NCI-H748 (cell line): Measurements from ENCODE around the gene BAHD1.

Experiments
- DNase-seq: peaks from one replicate; lab custom pipeline; 2025; ENCODE audit not compliant: unreplicated experiment; lab: John Stamatoyannopoulos, UW

BAHD1 gene

GRCh38 chr15:40464595-40465185 is 23.9 kb downstream of the BAHD1 start:
- DNase-seq: no peak

- no peak for DNase-seq
Measured at GRCh38 chr15:40465939-40466338, 25.2 kb downstream of the BAHD1 start.

DNA sequence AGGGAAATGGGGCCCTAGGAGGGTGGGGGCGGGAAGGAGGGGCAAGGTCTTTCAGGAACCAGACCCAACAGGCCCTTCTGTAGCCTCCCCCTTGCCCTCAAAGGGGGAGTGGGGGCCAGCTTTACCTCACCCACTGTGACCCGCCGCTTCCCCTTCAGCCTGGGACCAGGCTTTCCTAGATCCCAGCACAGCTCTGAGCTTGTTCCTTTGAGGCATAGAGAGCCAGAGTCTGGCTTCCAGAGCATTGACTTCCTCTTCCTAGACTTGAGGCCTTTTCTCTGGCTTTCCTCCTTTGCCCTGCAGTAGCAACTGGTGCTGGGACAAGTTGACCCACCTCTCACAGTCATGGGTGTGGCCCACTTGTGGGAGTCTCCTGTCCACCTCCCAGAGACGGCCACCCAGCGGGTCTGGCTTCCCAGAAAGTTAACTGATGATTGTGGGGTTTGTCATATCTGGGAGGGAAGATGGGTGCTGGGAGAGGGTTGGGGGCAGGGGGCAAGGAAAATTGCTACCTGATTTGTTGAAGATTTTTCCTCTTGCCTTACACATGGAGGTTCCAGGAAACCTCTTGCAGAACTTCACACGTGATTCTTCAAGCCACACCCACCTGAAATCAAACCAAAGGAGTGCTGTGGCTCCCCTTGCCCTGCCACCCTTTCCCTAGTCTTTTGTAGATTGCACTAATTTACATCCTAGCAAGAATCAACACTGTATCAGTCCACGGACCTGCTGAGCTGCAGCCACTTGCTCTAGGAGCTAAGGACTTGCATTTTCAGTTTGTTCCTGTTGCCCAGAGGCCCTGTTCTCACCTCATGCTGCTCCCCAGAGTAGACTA is 25.9 kb downstream of the BAHD1 start:
- no peak for DNase-seq

GRCh38 chr15:40467261-40467615 is 26.5 kb downstream of the BAHD1 start:
- DNase-seq: no peak

DNA sequence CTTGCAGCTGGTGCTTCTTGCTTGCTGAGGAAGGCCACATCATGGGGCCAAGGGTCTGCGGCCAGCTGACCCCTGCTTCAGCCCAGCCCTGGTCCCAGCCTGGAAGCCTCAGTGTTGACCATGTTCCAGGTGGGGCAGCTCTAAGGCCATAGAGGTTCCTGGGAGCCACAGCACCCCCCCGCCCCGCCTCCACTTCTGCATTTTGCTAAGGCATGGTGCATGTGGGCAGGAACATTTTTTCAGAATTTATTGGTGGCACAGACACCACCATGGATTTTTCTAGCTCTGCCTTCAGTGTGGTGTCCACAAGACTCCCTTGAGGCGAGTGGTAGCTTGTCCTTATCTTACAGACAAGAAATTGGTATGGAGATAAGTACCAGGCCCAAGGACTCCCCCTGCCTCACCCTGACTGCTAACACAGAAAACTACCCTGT is 28.2 kb downstream of the BAHD1 start:
- no peak for DNase-seq

DNA sequence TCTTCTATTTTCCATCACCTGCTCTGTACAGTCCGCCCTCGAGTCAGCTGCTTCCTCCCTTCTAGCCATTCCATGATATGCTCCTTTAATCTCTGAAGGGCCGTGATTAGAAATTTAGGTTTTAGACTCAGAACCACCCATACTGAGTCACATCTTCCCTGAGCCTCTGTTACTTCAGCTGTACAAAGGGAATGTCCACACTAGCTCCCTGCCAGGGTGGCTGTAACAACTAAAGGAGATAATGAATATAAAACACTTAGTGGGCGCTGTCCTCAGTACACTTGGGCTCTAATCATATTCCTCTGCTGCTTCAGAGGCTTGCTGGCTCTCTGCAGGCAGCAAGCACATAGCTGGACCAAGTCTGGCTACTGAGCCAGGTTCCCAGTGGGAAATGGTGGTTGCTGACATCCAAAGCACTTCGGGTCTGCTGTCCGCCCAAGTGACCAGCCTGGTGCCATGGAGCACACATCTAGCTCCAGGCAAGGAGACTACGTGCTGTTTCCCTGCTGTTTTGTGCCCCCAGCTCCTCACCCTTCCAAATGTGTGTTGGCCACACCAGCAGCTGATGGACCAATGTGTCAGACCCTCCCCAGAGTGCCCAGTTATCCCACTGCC is 29.1 kb downstream of the BAHD1 start:
- no peak for DNase-seq

GRCh38 chr15:40470423-40471104 is 29.8 kb downstream of the BAHD1 start, which contains the start of gene CHST14:
TSS of gene CHST14 (plus strand) at chr15:40470984. CDS start at chr15:40471214, 230 bp downstream.
- DNase-seq: peak; percentile 61

- DNase-seq: peak; percentile 39
Measured at GRCh38 chr15:40471105-40471807, 30.5 kb downstream of the BAHD1 start.

DNA sequence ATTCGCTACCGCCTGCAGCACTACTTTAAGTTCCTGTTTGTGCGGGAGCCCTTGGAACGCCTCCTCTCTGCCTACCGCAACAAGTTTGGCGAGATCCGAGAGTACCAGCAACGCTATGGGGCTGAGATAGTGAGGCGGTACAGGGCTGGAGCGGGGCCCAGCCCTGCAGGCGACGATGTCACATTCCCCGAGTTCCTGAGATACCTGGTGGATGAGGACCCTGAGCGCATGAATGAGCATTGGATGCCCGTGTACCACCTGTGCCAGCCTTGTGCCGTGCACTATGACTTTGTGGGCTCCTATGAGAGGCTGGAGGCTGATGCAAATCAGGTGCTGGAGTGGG is 31.0 kb downstream of the BAHD1 start:
- DNase-seq: peak; percentile 28

DNA sequence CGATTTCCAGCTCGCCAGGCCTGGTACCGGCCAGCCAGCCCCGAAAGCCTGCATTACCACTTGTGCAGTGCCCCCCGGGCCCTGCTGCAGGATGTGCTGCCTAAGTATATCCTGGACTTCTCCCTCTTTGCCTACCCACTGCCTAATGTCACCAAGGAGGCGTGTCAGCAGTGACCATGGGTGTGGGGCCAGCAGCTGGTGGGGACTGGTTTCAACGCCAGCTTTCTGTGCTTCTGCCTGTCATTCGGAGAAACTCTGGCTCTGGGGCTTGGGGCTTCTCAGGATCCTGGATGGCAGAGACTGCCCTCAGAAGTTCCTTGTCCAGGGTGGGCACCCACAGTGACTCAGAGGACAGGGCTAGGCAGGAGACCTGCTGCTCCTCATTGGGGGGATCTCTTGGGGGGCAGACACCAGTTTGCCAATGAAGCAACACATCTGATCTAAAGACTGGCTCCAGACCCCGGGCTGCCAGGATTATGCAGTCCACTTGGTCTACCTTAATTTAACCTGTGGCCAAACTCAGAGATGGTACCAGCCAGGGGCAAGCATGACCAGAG is 31.5 kb downstream of the BAHD1 start:
- no peak for DNase-seq

GRCh38 chr15:40474581-40474980 is 33.8 kb downstream of the BAHD1 start:
- no peak for DNase-seq

DNA sequence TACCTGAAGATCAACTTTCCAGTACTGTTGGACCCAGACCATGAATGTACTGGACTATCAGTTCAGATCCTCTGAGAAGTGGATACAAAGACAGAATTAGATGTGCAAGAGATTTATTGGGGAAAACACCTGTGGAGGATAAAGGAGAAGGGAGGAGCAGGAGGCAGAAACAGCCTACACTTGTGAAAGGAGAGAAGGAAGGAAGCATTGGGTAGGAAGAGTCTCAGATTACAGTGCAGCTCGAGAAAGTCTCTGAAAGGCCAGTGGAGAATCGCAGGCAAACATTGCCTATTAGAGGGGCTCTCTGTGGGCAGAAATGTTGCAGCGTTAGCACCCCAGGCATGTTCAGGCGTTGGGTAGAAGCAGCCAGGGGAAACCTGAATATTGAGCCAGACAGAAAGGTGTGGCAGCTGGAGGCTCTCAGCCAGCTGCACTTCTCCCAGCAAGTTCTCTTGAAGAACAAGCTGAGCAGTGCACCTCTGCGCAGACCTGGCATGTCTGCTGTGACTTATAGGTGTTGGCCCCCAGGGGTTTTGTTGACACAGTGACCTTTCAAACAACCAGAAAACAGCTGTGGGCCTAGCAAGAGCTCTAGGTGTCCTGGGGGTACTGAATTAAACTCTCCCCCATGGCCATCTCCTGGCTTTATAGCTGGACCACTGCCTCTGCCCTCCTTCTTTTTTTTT is 37.0 kb downstream of the BAHD1 start:
- DNase-seq: no peak

- DNase-seq: no peak
Measured at GRCh38 chr15:40479024-40479423, 38.3 kb downstream of the BAHD1 start.

DNA sequence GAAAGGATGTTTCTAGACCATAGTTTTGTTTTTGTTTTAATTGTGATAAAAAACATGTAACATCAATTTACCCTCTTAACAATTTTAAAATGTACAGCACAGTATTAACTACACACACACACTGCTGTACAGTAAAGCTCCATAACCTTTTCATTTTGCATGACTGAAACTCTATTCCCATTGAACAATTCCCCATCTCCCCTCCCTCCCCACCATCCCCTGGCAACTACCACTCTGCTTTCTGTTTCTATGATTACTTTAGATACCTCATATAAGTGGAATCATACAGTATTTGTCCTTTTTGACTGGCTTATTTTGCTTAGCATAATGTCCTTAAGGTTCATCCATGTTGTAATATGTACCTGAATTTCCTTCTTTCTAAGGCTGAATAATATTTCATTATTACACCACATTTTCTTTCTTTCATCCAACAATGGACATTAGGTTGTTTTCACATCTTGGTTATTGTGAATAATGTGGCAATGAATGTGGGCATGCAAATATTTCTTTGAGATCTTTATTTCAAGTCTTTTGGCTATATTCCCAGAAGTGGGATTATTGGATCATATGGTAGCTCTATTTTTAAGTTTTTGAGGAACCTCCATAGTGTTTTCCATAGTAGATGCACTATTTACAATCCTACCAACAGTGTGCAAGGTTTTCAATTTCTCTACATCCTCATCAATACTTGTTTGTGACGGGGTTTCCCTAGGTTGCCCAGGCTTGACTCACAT is 40.8 kb downstream of the BAHD1 start:
- DNase-seq: no peak

DNA sequence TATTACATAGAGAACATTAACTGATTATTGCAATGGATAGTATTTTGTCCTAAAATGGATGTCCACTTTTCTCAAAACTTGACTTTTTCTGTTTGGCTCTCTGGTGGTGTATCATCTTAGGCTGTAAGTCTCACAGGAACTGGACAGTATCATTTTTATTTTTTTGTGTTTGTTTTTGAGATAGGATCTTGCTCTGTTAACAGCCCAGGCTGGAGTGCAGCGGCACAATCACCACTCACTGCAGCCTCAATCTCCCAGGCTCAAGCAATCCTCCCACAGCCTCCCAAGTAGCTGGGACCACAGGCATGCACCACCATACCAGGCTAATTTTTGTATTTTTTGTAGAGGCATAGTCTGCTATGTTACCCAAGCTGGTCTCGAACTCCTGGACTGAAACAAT is 43.2 kb downstream of the BAHD1 start:
- no peak for DNase-seq

DNA sequence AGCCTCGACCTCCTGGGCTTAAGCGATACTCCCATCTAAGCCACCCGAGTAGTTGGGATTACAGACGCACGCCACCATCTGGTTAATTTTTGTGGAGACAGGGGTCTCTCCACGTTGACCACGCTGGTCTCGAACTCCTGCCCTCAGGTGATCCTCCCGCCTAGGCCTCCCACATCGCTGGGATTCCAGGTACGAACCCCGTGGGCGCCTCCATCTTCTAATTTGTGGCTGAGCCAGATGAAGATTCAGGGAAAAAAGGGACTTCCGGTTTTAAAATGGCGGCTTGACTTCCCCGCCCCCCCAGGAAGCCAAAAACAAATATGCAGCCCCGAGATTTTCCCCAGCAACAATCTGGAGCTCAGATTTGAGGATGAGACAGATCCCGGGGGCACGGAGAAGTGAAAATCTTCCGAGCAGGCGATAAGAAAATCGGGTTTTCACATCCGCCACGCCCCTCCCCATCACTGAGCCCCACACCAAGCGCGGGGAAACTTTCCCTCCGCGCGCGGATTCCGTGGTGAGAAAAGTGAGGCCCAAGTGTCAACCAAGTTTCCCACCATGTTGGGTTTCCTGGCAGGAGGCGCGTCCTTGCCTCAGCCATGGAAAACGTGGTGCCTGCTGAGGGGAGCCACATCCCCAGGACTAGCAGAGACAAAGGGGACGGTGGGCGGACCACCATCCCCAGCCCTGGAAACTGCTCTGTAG is 45.5 kb downstream of the BAHD1 start:
- DNase-seq: no peak

- DNase-seq: no peak
Measured at GRCh38 chr15:40487816-40488682, 47.3 kb downstream of the BAHD1 start.
